HEK293 (cell line): ENCODE results near the gene RAP1GAP.

Experiments
- CTCF ChIA-PET: fragments of 350-600 bp; formaldehyde crosslinking; extraction: SDS; loops from one replicate; lab custom pipeline; 2021; ENCODE audit warnings: antibody characterized with exemption; lab: Yijun Ruan, JAX
- POLR2A ChIA-PET: fragments of 300-600 bp; formaldehyde crosslinking; extraction: SDS; loops from one replicate; lab custom pipeline; 2020; ENCODE audit warnings: antibody characterized with exemption, inconsistent platforms; lab: Yijun Ruan, JAX
- H3K27ac ChIP-seq: fragments of 200-500 bp; sonication (Bioruptor generic); 2 replicates; pipeline ENCODE4 v1.5.1; 2014; ENCODE audit warnings: low read depth, low read length, control low read depth, inconsistent platforms; ENCODE audit errors: extremely low read depth
- H3K36me3 ChIP-seq, 2 experiments: fragments of 200-500 bp in 1 of 2; sonication (Bioruptor generic) in 1 of 2; 1 replicate in 1 of 2; 2 replicates in 1 of 2; pipeline ENCODE4 v1.5.1; 2014 to 2017; ENCODE audit warnings: inconsistent platforms in 2 of 2, low read length in 2 of 2; ENCODE audit not compliant: control insufficient read depth in 2 of 2, insufficient read depth in 1 of 2
- H3K4me1 ChIP-seq: fragments of 200-500 bp; sonication (Bioruptor generic); 2 replicates; pipeline ENCODE4 v1.5.1; 2014; ENCODE audit warnings: mild to moderate bottlenecking, low read length, inconsistent platforms; ENCODE audit not compliant: control insufficient read depth, insufficient read depth
- H3K4me3 ChIP-seq: 2 replicates; pipeline ENCODE4 v1.5.1; 2011; ENCODE audit warnings: low read depth, mild to moderate bottlenecking, control low read depth, low read length, moderate library complexity
- H3K9me3 ChIP-seq: fragments of 200-500 bp; sonication (Bioruptor generic); 2 replicates; pipeline ENCODE4 v1.5.1; 2014; ENCODE audit warnings: low read depth, low read length, inconsistent platforms; ENCODE audit not compliant: control insufficient read depth, insufficient read depth
- GLIS2 ChIP-seq: fragments of 450-650 bp; formaldehyde crosslinking; IDR thresholded peaks from 2 replicates; pipeline ENCODE4 v1.5.1; 2016; ENCODE audit warnings: missing biosample characterization, missing genetic modification characterization
- OVOL3 ChIP-seq: fragments of 450-650 bp; formaldehyde crosslinking; IDR thresholded peaks from 2 replicates; pipeline ENCODE4 v1.5.1; 2016; ENCODE audit warnings: missing biosample characterization, missing genetic modification characterization
- ZNF133 ChIP-seq: fragments of 450-650 bp; formaldehyde crosslinking; IDR thresholded peaks from 2 replicates; pipeline ENCODE4 v1.5.1; 2016; ENCODE audit warnings: missing biosample characterization, missing genetic modification characterization
- ZNF202 ChIP-seq: fragments of 450-650 bp; formaldehyde crosslinking; IDR thresholded peaks from 2 replicates; pipeline ENCODE4 v1.5.1; 2016; ENCODE audit warnings: missing biosample characterization, missing genetic modification characterization, borderline replicate concordance
- ZNF239 ChIP-seq: fragments of 450-650 bp; formaldehyde crosslinking; IDR thresholded peaks from 2 replicates; pipeline ENCODE4 v1.5.1; 2016; ENCODE audit warnings: missing biosample characterization, missing genetic modification characterization
- ZNF391 ChIP-seq: fragments of 450-650 bp; formaldehyde crosslinking; IDR thresholded peaks from 2 replicates; pipeline ENCODE4 v1.5.1; 2016; ENCODE audit warnings: low read depth, missing biosample characterization, missing genetic modification characterization, borderline replicate concordance
- ZNF416 ChIP-seq: fragments of 450-650 bp; formaldehyde crosslinking; IDR thresholded peaks from 2 replicates; pipeline ENCODE4 v1.5.1; 2016; ENCODE audit warnings: missing biosample characterization, missing genetic modification characterization
- ZNF664 ChIP-seq: fragments of 450-650 bp; formaldehyde crosslinking; IDR thresholded peaks from 2 replicates; pipeline ENCODE4 v1.5.1; 2016; ENCODE audit warnings: missing biosample characterization, missing genetic modification characterization
- ZNF777 ChIP-seq: fragments of 450-650 bp; formaldehyde crosslinking; IDR thresholded peaks from 2 replicates; pipeline ENCODE4 v1.5.1; 2017; ENCODE audit warnings: missing biosample characterization, missing genetic modification characterization, borderline replicate concordance
- ZNF792 ChIP-seq: fragments of 450-650 bp; formaldehyde crosslinking; IDR thresholded peaks from 2 replicates; pipeline ENCODE4 v1.5.1; 2016; ENCODE audit warnings: missing biosample characterization, missing genetic modification characterization
- ZSCAN16 ChIP-seq: fragments of 450-650 bp; formaldehyde crosslinking; IDR thresholded peaks from 2 replicates; pipeline ENCODE4 v1.5.1; 2016; ENCODE audit warnings: missing biosample characterization, missing genetic modification characterization
- TF ChIP-seq, protein P1 (sequence below): fragments of 450-650 bp; formaldehyde crosslinking; IDR thresholded peaks from 2 replicates; pipeline ENCODE4 v1.5.1; 2016; ENCODE audit warnings: missing biosample characterization, missing genetic modification characterization
- TF ChIP-seq, protein P2 (sequence below): fragments of 450-650 bp; formaldehyde crosslinking; IDR thresholded peaks from 2 replicates; pipeline ENCODE4 v1.5.1; 2016; ENCODE audit warnings: missing biosample characterization, missing genetic modification characterization
- TF ChIP-seq, protein P3 (sequence below): fragments of 450-650 bp; formaldehyde crosslinking; IDR thresholded peaks from 2 replicates; pipeline ENCODE4 v1.5.1; 2016; ENCODE audit warnings: missing biosample characterization, missing genetic modification characterization

RAP1GAP gene

GRCh38 chr1:21547876-21548275 is 121.3 kb downstream of the RAP1GAP start:
- Histone ChIP-seq H3K36me3 (no peaks in the 10 kb centered on the region), H3K4me1 (no peaks in the 10 kb centered on the region), H3K4me3 (no peak overlapping the region), H3K9me3 (no peaks in the 10 kb centered on the region), H3K27ac (no peak overlapping the region)
- no peak for TF ChIP-seq ZNF202 (tag by site-specific recombination)
- TF ChIP-seq ZNF133 (tag by site-specific recombination), result no peak
- no peak for TF ChIP-seq GLIS2
- TF ChIP-seq ZNF416 (tag by site-specific recombination), result no peak
- no peak for TF ChIP-seq ZNF391 (tag by site-specific recombination)
- TF ChIP-seq ZSCAN16 (tag by site-specific recombination), result no peak
- TF ChIP-seq ZNF239 (tag by site-specific recombination), result no peak
- TF ChIP-seq, protein P1, sequence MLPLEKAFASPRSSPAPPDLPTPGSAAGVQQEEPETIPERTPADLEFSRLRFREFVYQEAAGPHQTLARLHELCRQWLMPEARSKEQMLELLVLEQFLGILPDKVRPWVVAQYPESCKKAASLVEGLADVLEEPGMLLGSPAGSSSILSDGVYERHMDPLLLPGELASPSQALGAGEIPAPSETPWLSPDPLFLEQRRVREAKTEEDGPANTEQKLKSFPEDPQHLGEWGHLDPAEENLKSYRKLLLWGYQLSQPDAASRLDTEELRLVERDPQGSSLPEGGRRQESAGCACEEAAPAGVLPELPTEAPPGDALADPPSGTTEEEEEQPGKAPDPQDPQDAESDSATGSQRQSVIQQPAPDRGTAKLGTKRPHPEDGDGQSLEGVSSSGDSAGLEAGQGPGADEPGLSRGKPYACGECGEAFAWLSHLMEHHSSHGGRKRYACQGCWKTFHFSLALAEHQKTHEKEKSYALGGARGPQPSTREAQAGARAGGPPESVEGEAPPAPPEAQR (tag by site-specific recombination), result no peak
- no peak for TF ChIP-seq ZNF777
- no peak for TF ChIP-seq ZNF664
- no peak for TF ChIP-seq OVOL3 (tag by site-specific recombination)
- no peak for TF ChIP-seq ZNF792 (tag by site-specific recombination)
- TF ChIP-seq, protein P2, sequence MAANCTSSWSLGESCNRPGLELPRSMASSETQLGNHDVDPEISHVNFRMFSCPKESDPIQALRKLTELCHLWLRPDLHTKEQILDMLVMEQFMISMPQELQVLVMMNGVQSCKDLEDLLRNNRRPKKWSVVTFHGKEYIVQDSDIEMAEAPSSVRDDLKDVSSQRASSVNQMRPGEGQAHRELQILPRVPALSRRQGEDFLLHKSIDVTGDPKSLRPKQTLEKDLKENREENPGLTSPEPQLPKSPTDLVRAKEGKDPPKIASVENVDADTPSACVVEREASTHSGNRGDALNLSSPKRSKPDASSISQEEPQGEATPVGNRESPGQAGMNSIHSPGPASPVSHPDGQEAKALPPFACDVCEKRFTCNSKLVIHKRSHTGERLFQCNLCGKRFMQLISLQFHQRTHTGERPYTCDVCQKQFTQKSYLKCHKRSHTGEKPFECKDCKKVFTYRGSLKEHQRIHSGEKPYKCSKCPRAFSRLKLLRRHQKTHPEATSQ (tag by site-specific recombination), result no peak
- TF ChIP-seq, protein P3, sequence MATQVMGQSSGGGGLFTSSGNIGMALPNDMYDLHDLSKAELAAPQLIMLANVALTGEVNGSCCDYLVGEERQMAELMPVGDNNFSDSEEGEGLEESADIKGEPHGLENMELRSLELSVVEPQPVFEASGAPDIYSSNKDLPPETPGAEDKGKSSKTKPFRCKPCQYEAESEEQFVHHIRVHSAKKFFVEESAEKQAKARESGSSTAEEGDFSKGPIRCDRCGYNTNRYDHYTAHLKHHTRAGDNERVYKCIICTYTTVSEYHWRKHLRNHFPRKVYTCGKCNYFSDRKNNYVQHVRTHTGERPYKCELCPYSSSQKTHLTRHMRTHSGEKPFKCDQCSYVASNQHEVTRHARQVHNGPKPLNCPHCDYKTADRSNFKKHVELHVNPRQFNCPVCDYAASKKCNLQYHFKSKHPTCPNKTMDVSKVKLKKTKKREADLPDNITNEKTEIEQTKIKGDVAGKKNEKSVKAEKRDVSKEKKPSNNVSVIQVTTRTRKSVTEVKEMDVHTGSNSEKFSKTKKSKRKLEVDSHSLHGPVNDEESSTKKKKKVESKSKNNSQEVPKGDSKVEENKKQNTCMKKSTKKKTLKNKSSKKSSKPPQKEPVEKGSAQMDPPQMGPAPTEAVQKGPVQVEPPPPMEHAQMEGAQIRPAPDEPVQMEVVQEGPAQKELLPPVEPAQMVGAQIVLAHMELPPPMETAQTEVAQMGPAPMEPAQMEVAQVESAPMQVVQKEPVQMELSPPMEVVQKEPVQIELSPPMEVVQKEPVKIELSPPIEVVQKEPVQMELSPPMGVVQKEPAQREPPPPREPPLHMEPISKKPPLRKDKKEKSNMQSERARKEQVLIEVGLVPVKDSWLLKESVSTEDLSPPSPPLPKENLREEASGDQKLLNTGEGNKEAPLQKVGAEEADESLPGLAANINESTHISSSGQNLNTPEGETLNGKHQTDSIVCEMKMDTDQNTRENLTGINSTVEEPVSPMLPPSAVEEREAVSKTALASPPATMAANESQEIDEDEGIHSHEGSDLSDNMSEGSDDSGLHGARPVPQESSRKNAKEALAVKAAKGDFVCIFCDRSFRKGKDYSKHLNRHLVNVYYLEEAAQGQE (tag by site-specific recombination), result no peak
- CTCF ChIA-PET, result no interaction called here
- POLR2A ChIA-PET, result no interaction called here
